GM11168 (cell line): ENCODE data around the gene PPEF1.
"Not testable (repeated sequence)": the region's sequence is repeated elsewhere in the genome, so short reads cannot be mapped to it uniquely, and the experiment has no call there.

Source experiments
- in situ Hi-C: fragments of 300-500 bp; cut with MboI; formaldehyde crosslinking; loops from one replicate; pipeline ENCODE4 v1.12.0; 2022; ENCODE audit warnings: low sequenced_read_pairs; ENCODE audit not compliant: unreplicated experiment

The PPEF1 gene

GRCh38 chrX:18698737-18699650 lies 8.5 kb upstream of the PPEF1 start:
- in situ Hi-C loops = no loop called here

- in situ Hi-C loops = no loop called here
These were observed 5.7 kb upstream of the PPEF1 start for GRCh38 chrX:18701621-18702361.

GRCh38 chrX:18702362-18703195 lies 4.9 kb upstream of the PPEF1 start:
- in situ Hi-C loops = no loop called here

GRCh38 chrX:18709833-18710232 lies 2.4 kb downstream of the PPEF1 start:
- in situ Hi-C loops = no loop called here

GRCh38 chrX:18714910-18715309 lies 7.5 kb downstream of the PPEF1 start:
- in situ Hi-C loops = no loop called here

GRCh38 chrX:18719852-18720251 lies 12.4 kb downstream of the PPEF1 start:
- in situ Hi-C loops = no loop called here

GRCh38 chrX:18721683-18722499 lies 14.4 kb downstream of the PPEF1 start:
- in situ Hi-C loops = no loop called here

GRCh38 chrX:18722500-18723071 lies 15.1 kb downstream of the PPEF1 start:
- in situ Hi-C loops = no loop called here

GRCh38 chrX:18725310-18725943 lies 18.0 kb downstream of the PPEF1 start:
- in situ Hi-C loops = no loop called here

- in situ Hi-C loops = no loop called here
These were observed 25.8 kb downstream of the PPEF1 start for GRCh38 chrX:18733287-18733686.

- in situ Hi-C loops = not testable (repeated sequence)
These were observed 32.2 kb downstream of the PPEF1 start for GRCh38 chrX:18739609-18740008.

- in situ Hi-C loops = no loop called here
These were observed 41.1 kb downstream of the PPEF1 start for GRCh38 chrX:18748499-18748898.

- in situ Hi-C loops = no loop called here
These were observed 46.2 kb downstream of the PPEF1 start for GRCh38 chrX:18753631-18754030.

- in situ Hi-C loops = no loop called here
These were observed 48.2 kb downstream of the PPEF1 start for GRCh38 chrX:18755651-18756050.

- in situ Hi-C loops = no loop called here
These were observed 50.8 kb downstream of the PPEF1 start for GRCh38 chrX:18757956-18758932.

GRCh38 chrX:18761750-18762149 lies 54.3 kb downstream of the PPEF1 start:
- in situ Hi-C loops = no loop called here

- in situ Hi-C loops = not testable (repeated sequence)
These were observed 55.7 kb downstream of the PPEF1 start for GRCh38 chrX:18763106-18763505.

- in situ Hi-C loops = no loop called here
These were observed 61.9 kb downstream of the PPEF1 start for GRCh38 chrX:18769364-18769763.
